HCT116 (cell line): ENCODE results near the gene TTF1.

Source experiments
- EZH2 ChIP-seq: fragments of 200-600 bp; sonication (generic); IDR thresholded peaks from 2 replicates; pipeline ENCODE4 v1.6.1; 2017; ENCODE audit warnings: antibody characterized with exemption, mixed run types
- POLR2A ChIP-seq: IDR thresholded peaks from 2 replicates; pipeline ENCODE4 v1.7.0; 2011; ENCODE audit warnings: borderline replicate concordance; ENCODE audit not compliant: insufficient read depth, insufficient read length; ENCODE audit errors: extremely low read depth

GRCh38 chr9:132430998-132431397 lies 24.4 kb upstream of the TTF1 start:
- TF ChIP-seq POLR2A = no peak
- no peak for TF ChIP-seq EZH2
